RCC 7860 (cell line): ENCODE measurements around the gene EIF2S2.
"Not testable (repeated sequence)": the region's sequence is repeated elsewhere in the genome, so short reads cannot be mapped to it uniquely, and the experiment has no call there.

ENCODE experiments used
- DNase-seq: peaks from one replicate; pipeline ENCODE4 v3.0.0-alpha.2; 2015; ENCODE audit warnings: low spot score
- FAIRE-seq: peaks from 2 replicates; lab custom pipeline; 2012; peaks lifted over from hg19 to GRCh38; lab: Jason Lieb, UNC

Gene EIF2S2

GRCh38 chr20:34111702-34112599 lies at the start of gene EIF2S2:
Gene EIF2S2, minus strand, starts transcription at chr20:34112243. Its CDS starts 133 bp downstream, at chr20:34112110.
- DNase-seq (peak; percentile 97), FAIRE-seq (peak; percentile 86)

- not testable (repeated sequence) for DNase-seq, FAIRE-seq
Measured at GRCh38 chr20:34157697-34158096, 45.7 kb upstream of the EIF2S2 start.

GRCh38 chr20:34155836-34156235 lies 43.8 kb upstream of the EIF2S2 start:
- FAIRE-seq (no peak), DNase-seq (no peak)

- not testable (repeated sequence) for FAIRE-seq, DNase-seq
Measured at GRCh38 chr20:34153169-34153568, 41.1 kb upstream of the EIF2S2 start.

- not testable (repeated sequence) for FAIRE-seq, DNase-seq
Measured at GRCh38 chr20:34152073-34152472, 40.0 kb upstream of the EIF2S2 start.

GRCh38 chr20:34150306-34151000 lies 38.4 kb upstream of the EIF2S2 start:
- FAIRE-seq: no peak
- DNase-seq: no peak

GRCh38 chr20:34145280-34145819 lies 33.3 kb upstream of the EIF2S2 start:
- DNase-seq: no peak
- FAIRE-seq: no peak

GRCh38 chr20:34143951-34144350 lies 31.9 kb upstream of the EIF2S2 start:
- no peak for FAIRE-seq
- no peak for DNase-seq

GRCh38 chr20:34142121-34142520 lies 30.1 kb upstream of the EIF2S2 start:
- FAIRE-seq: no peak
- DNase-seq: no peak

GRCh38 chr20:34141293-34141692 lies 29.2 kb upstream of the EIF2S2 start:
- FAIRE-seq (no peak), DNase-seq (no peak)

- FAIRE-seq, DNase-seq: not testable (repeated sequence)
Measured at GRCh38 chr20:34135525-34136275, 23.7 kb upstream of the EIF2S2 start.

- FAIRE-seq, DNase-seq: not testable (repeated sequence)
Measured at GRCh38 chr20:34133365-34133860, 21.4 kb upstream of the EIF2S2 start.

GRCh38 chr20:34132943-34133342 lies 20.9 kb upstream of the EIF2S2 start:
- DNase-seq, FAIRE-seq: not testable (repeated sequence)

GRCh38 chr20:34132491-34132890 lies 20.4 kb upstream of the EIF2S2 start:
- not testable (repeated sequence) for DNase-seq, FAIRE-seq

GRCh38 chr20:34131491-34131890 lies 19.4 kb upstream of the EIF2S2 start:
- FAIRE-seq: no peak
- no peak for DNase-seq

GRCh38 chr20:34129518-34130162 lies 17.6 kb upstream of the EIF2S2 start:
- FAIRE-seq (peak; percentile 29), DNase-seq (peak; percentile 66)

GRCh38 chr20:34127792-34128191 lies 15.7 kb upstream of the EIF2S2 start:
- FAIRE-seq (no peak), DNase-seq (no peak)

- no peak for FAIRE-seq
- DNase-seq: no peak
Measured at GRCh38 chr20:34124469-34125249, 12.6 kb upstream of the EIF2S2 start.

GRCh38 chr20:34123309-34123708 lies 11.3 kb upstream of the EIF2S2 start:
- FAIRE-seq (no peak), DNase-seq (no peak)
